GM10266 (cell line): ENCODE data around the gene MIA2.
"Not testable (repeated sequence)": the region's sequence is repeated elsewhere in the genome, so short reads cannot be mapped to it uniquely, and the experiment has no call there.

Experiments used
- DNase-seq: peaks from one replicate; pipeline ENCODE4 v3.0.0; 2012; ENCODE audit errors: extremely low spot score
- TF ChIP-seq, protein P1 (sequence below): IDR thresholded peaks from 2 replicates; pipeline ENCODE4 v1.5.1; 2012; ENCODE audit warnings: mild to moderate bottlenecking, low read depth; ENCODE audit not compliant: control insufficient read depth, insufficient read depth; ENCODE audit errors: missing control alignments

The MIA2 gene

DNA sequence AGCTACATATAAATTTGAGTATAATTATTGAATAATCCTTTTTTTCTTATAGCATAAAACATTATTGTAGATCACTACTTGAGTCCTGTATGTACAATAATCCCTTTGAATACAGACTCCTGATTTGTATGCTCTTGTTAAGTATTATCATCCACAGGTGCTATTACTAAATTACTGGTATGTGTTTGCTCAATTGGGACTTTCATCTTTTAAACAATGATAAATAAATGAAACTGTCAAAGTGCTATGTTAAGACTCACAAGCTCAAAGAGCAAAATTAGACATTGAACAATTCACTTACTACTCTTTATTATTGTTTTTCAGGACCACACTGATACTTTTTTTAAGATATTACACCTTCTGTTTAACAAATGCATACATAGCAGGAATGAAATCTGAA, 17.8 kb downstream of the MIA2 start:
- TF ChIP-seq, protein P1, sequence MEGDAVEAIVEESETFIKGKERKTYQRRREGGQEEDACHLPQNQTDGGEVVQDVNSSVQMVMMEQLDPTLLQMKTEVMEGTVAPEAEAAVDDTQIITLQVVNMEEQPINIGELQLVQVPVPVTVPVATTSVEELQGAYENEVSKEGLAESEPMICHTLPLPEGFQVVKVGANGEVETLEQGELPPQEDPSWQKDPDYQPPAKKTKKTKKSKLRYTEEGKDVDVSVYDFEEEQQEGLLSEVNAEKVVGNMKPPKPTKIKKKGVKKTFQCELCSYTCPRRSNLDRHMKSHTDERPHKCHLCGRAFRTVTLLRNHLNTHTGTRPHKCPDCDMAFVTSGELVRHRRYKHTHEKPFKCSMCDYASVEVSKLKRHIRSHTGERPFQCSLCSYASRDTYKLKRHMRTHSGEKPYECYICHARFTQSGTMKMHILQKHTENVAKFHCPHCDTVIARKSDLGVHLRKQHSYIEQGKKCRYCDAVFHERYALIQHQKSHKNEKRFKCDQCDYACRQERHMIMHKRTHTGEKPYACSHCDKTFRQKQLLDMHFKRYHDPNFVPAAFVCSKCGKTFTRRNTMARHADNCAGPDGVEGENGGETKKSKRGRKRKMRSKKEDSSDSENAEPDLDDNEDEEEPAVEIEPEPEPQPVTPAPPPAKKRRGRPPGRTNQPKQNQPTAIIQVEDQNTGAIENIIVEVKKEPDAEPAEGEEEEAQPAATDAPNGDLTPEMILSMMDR = no peak
- DNase-seq = no peak

- DNase-seq = not testable (repeated sequence)
These were observed 23.7 kb downstream of the MIA2 start for GRCh38 chr14:39257388-39257787.

GRCh38 chr14:39258782-39259545, 25.2 kb downstream of the MIA2 start:
- TF ChIP-seq, protein P1 = no peak

GRCh38 chr14:39260161-39260560, 26.4 kb downstream of the MIA2 start:
- not testable (repeated sequence) for DNase-seq

More at GRCh38 chr14:39258782-39259545, 25.2 kb downstream of the MIA2 start:
- no peak for DNase-seq

GRCh38 chr14:39262214-39262613, 28.5 kb downstream of the MIA2 start:
- DNase-seq = not testable (repeated sequence)

DNA sequence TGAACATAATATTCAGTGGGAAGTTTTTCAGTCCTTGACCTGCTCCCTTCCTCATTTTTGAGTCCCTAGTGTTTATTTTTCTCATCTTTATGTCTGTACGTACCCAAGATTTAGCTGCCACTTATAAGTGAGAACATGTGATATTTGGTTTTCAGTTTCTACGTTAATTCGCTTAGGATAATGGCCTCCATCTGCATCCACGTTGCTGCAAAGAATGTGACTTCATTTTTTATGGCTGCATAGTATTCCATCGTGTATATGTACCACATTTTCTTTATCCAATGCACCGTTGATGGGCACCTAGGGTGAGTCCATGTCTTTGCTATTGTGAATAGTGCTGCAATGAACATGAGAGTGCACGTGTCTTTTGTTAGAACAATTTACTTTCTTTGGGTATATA, 30.3 kb downstream of the MIA2 start:
- DNase-seq = no peak
- TF ChIP-seq, protein P1 = no peak

DNA sequence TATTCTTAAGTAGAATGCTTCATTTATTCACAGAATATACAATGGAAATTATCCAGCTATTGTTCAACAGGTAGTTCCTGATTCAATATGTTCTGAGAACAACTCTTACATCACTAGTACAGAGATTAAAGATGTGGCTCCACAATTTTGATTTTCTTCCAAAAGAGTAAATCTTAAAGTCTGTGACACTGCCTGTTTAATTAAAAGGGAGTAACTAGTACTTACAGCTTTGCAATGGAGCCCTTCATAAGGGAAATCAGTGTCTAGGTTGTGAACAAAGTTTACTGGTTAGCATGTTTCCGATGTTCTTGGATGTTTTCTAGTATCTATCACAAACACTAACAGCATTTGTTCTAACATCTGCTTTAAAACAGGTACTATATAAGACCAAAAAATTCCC, 30.8 kb downstream of the MIA2 start:
- TF ChIP-seq, protein P1 = no peak
- no peak for DNase-seq

DNA sequence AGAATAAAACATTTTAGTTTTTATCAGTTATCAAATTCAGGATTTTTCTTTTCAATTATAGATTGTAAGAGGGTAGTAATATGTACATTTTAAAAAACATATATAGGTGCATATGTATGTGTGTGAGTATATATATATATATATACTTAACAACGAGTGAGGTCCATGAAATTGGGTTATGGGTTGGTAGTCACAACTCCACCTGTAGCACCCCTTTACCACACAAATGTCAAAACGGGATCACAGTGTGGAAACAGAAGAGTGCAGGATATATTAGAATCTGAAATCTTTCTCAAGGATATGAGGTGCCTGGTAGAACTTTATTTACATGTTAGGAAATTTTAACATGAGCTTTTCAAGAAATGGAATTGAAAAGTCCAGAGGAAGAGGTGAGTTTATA, 31.3 kb downstream of the MIA2 start:
- TF ChIP-seq, protein P1 = no peak

More for the DNA sequence above, 31.3 kb downstream of the MIA2 start:
- DNase-seq = no peak
